ENCODE results near the gene RTP3.

GRCh38 chr3:46462511-46462910 lies 35.3 kb upstream of the RTP3 start:
- TF ChIP-seq BHLHE40 (IDR thresholded peaks at IDR 0.05; ENCODE audit: low read depth, low read length) (no peak), POLR2A (IDR thresholded peaks at IDR 0.05; ENCODE audit: low read depth, low read length) (no peak), CTCF (conservative IDR thresholded peaks at IDR 0.05; ENCODE audit: low read depth, low read length) (no peak), USF2 (IDR thresholded peaks at IDR 0.05; ENCODE audit: low read depth, low read length) (no peak), MXI1 (IDR thresholded peaks at IDR 0.05; ENCODE audit: borderline replicate concordance, low read depth, low read length) (no peak)

All from IMR-90 (cell line).